T-helper 17 cell (primary cell): ENCODE measurements around the gene CMA1. TPM values are rescaled to one million over a fixed set of nuclear protein-coding genes. Genes with fewer than 3 reads are reported as not detected.
"Not testable (repeated sequence)": the region's sequence is repeated elsewhere in the genome, so short reads cannot be mapped to it uniquely, and the experiment has no call there.

Source experiments
- ATAC-seq: fragments of 150-1000 bp; cut with Tn5 transposase; 2 replicates; pipeline ENCODE4 v1.10.0; 2021; ENCODE audit warnings: mild to moderate bottlenecking, moderate library complexity
- DNase-seq, 3 donors: peaks; one replicate each; pipeline versions ENCODE4 v3.0.0 to v3.0.0-alpha.2; 2020 to 2021
- H3K9me3 ChIP-seq: one replicate; pipeline ENCODE4 v1.7.0; 2013; ENCODE audit warnings: low read length, mild to moderate bottlenecking; ENCODE audit not compliant: control insufficient read depth, poor library complexity, severe bottlenecking
- H3K27ac Mint-ChIP-seq: one replicate; pipeline ENCODE4 v1.8.0; 2022; ENCODE audit warnings: mild to moderate bottlenecking, moderate library complexity, mixed read lengths
- H3K27me3 Mint-ChIP-seq: one replicate; pipeline ENCODE4 v1.8.0; 2022; ENCODE audit warnings: mixed read lengths
- H3K36me3 Mint-ChIP-seq: one replicate; pipeline ENCODE4 v1.8.0; 2022; ENCODE audit warnings: low read depth, mixed read lengths
- H3K4me1 Mint-ChIP-seq: one replicate; pipeline ENCODE4 v1.8.0; 2022; ENCODE audit warnings: mild to moderate bottlenecking, mixed read lengths
- H3K4me3 Mint-ChIP-seq: one replicate; pipeline ENCODE4 v1.8.0; 2022; ENCODE audit warnings: mild to moderate bottlenecking, moderate library complexity, mixed read lengths
- total RNA-seq, 4 donors: library from RNA in 2 of 4; stranded (reverse) in 2 of 4; gene quantifications; one replicate each; pipeline ENCODE4 v1.2.3 and lab custom pipeline; 2022 to 2026

CMA1 gene
- total RNA-seq (not detected), total RNA-seq (lab: John Stamatoyannopoulos, UW) (0 reads per million in 2 donors)

- H3K27me3 Mint-ChIP-seq = peaks cover 54% of the 10 kb centered on the region
- H3K27ac Mint-ChIP-seq = no peak within 1 kb of the TSS
- no peak within 1 kb of the TSS for H3K4me3 Mint-ChIP-seq
These were observed at the start of gene CMA1 for GRCh38 chr14:24508155-24508840. Gene CMA1 (minus strand): TSS chr14:24508265. CDS start chr14:24508235, 30 bp downstream.

GRCh38 chr14:24556756-24557155, 48.7 kb upstream of the CMA1 start:
- Mint-ChIP-seq H3K4me3 (no peak overlapping the region), H3K27me3 (peaks cover 18% of the 10 kb centered on the region), H3K4me1 (no peaks in the 10 kb centered on the region), H3K27ac (no peak overlapping the region), H3K36me3 (no peaks in the 10 kb centered on the region)
- no peaks in the 10 kb centered on the region for H3K9me3 ChIP-seq
- no peak for ATAC-seq
- DNase-seq = no peak

More at GRCh38 chr14:24508155-24508840, at the start of gene CMA1:
- DNase-seq (no peak), ATAC-seq (no peak)
- no peaks in the 10 kb centered on the region for H3K9me3 ChIP-seq
- H3K36me3 Mint-ChIP-seq = no peaks in the 10 kb centered on the region
- no peaks in the 10 kb centered on the region for H3K4me1 Mint-ChIP-seq

- DNase-seq, H3K27me3 Mint-ChIP-seq: not testable (repeated sequence)
These were observed 41.0 kb upstream of the CMA1 start for GRCh38 chr14:24549064-24549463.

GRCh38 chr14:24542346-24542936, 34.4 kb upstream of the CMA1 start:
- Mint-ChIP-seq H3K36me3 (no peaks in the 10 kb centered on the region), H3K27ac (no peak overlapping the region), H3K27me3 (peaks cover 32% of the 10 kb centered on the region), H3K4me3 (no peak overlapping the region), H3K4me1 (no peaks in the 10 kb centered on the region)
- ATAC-seq = no peak
- no peak for DNase-seq
- H3K9me3 ChIP-seq = peaks cover 3% of the 10 kb centered on the region

More at GRCh38 chr14:24549064-24549463, 41.0 kb upstream of the CMA1 start:
- H3K4me1 Mint-ChIP-seq, H3K36me3 Mint-ChIP-seq, H3K27ac Mint-ChIP-seq, ATAC-seq, H3K4me3 Mint-ChIP-seq, H3K9me3 ChIP-seq: not testable (repeated sequence)

- Mint-ChIP-seq H3K27ac (no peak overlapping the region), H3K4me3 (no peak overlapping the region), H3K27me3 (peaks cover 50% of the 10 kb centered on the region), H3K4me1 (no peaks in the 10 kb centered on the region), H3K36me3 (no peaks in the 10 kb centered on the region)
- no peak for DNase-seq
- no peak for ATAC-seq
- no peaks in the 10 kb centered on the region for H3K9me3 ChIP-seq
These were observed 27.7 kb upstream of the CMA1 start for GRCh38 chr14:24535737-24536136.

GRCh38 chr14:24534286-24534685, 26.2 kb upstream of the CMA1 start:
- Mint-ChIP-seq H3K36me3 (no peaks in the 10 kb centered on the region), H3K4me1 (no peaks in the 10 kb centered on the region), H3K4me3 (no peak overlapping the region), H3K27ac (no peak overlapping the region), H3K27me3 (peaks cover 35% of the 10 kb centered on the region)
- no peaks in the 10 kb centered on the region for H3K9me3 ChIP-seq
- ATAC-seq = no peak
- no peak for DNase-seq

GRCh38 chr14:24525877-24526620, 18.0 kb upstream of the CMA1 start:
- not testable (repeated sequence) for H3K9me3 ChIP-seq, DNase-seq, H3K4me1 Mint-ChIP-seq, ATAC-seq, H3K27ac Mint-ChIP-seq, H3K36me3 Mint-ChIP-seq, H3K4me3 Mint-ChIP-seq
- peaks cover 22% of the 10 kb centered on the region for H3K27me3 Mint-ChIP-seq

- H3K36me3 Mint-ChIP-seq = no peaks in the 10 kb centered on the region
- H3K4me1 Mint-ChIP-seq = no peaks in the 10 kb centered on the region
- ATAC-seq (no peak), DNase-seq (no peak)
- H3K27ac Mint-ChIP-seq = no peak overlapping the region
- H3K9me3 ChIP-seq = no peaks in the 10 kb centered on the region
- peaks cover 19% of the 10 kb centered on the region for H3K27me3 Mint-ChIP-seq
- no peak overlapping the region for H3K4me3 Mint-ChIP-seq
These were observed 10.8 kb upstream of the CMA1 start for GRCh38 chr14:24518851-24519250.

- Mint-ChIP-seq H3K4me3 (no peak overlapping the region), H3K36me3 (no peaks in the 10 kb centered on the region), H3K4me1 (no peaks in the 10 kb centered on the region), H3K27ac (no peak overlapping the region), H3K27me3 (peaks cover 36% of the 10 kb centered on the region)
- no peak for DNase-seq
- ATAC-seq = no peak
- no peaks in the 10 kb centered on the region for H3K9me3 ChIP-seq
These were observed 6.1 kb upstream of the CMA1 start for GRCh38 chr14:24514209-24514608.

GRCh38 chr14:24513009-24513408, 4.9 kb upstream of the CMA1 start:
- DNase-seq (no peak), ATAC-seq (no peak)
- Mint-ChIP-seq H3K36me3 (no peaks in the 10 kb centered on the region), H3K27me3 (peaks cover 46% of the 10 kb centered on the region), H3K27ac (no peak overlapping the region), H3K4me1 (no peaks in the 10 kb centered on the region), H3K4me3 (no peak overlapping the region)
- no peaks in the 10 kb centered on the region for H3K9me3 ChIP-seq

- H3K36me3 Mint-ChIP-seq = no peaks in the 10 kb centered on the region
- H3K27me3 Mint-ChIP-seq = peaks cover 52% of the 10 kb centered on the region
- no peaks in the 10 kb centered on the region for H3K4me1 Mint-ChIP-seq
- no peak overlapping the region for H3K27ac Mint-ChIP-seq
- no peak overlapping the region for H3K4me3 Mint-ChIP-seq
- ATAC-seq (no peak), DNase-seq (no peak)
- no peaks in the 10 kb centered on the region for H3K9me3 ChIP-seq
These were observed 1.6 kb downstream of the CMA1 start for GRCh38 chr14:24506443-24506842.

- Mint-ChIP-seq H3K36me3 (no peaks in the 10 kb centered on the region), H3K4me1 (no peaks in the 10 kb centered on the region), H3K27me3 (peaks cover 41% of the 10 kb centered on the region), H3K4me3 (no peak overlapping the region), H3K27ac (no peak overlapping the region)
- DNase-seq (no peak), ATAC-seq (no peak)
- no peaks in the 10 kb centered on the region for H3K9me3 ChIP-seq
These were observed 3.6 kb downstream of the CMA1 start for GRCh38 chr14:24504425-24504950.
